ENCODE data around the gene RALGAPB.

DNA sequence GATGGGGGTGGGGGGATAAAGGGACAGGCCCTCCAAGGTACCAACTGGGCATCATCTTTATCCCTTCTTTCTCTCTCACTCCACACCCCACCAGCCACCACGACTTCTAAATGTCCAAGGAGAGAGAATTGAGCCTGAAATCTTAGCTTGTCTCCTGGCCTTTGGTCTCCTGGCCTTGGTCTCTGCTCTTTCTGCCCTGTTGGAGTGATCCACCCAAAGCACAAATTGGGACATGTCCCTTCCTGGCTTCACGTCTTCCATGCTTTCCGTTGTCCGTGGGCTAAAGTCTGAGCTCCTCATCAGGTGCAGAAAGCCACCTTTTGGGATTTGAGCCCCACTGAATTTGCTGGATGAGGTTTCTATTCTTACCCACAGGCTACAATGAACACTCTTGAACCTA lies 116.7 kb downstream of the RALGAPB start:
- TF ChIP-seq, protein P1, sequence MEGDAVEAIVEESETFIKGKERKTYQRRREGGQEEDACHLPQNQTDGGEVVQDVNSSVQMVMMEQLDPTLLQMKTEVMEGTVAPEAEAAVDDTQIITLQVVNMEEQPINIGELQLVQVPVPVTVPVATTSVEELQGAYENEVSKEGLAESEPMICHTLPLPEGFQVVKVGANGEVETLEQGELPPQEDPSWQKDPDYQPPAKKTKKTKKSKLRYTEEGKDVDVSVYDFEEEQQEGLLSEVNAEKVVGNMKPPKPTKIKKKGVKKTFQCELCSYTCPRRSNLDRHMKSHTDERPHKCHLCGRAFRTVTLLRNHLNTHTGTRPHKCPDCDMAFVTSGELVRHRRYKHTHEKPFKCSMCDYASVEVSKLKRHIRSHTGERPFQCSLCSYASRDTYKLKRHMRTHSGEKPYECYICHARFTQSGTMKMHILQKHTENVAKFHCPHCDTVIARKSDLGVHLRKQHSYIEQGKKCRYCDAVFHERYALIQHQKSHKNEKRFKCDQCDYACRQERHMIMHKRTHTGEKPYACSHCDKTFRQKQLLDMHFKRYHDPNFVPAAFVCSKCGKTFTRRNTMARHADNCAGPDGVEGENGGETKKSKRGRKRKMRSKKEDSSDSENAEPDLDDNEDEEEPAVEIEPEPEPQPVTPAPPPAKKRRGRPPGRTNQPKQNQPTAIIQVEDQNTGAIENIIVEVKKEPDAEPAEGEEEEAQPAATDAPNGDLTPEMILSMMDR (IDR thresholded peaks at IDR 0.05; ENCODE audit: insufficient read depth, low read length, poor library complexity, severe bottlenecking), result no peak
- no peak for TF ChIP-seq EZH2phosphoT487 (conservative IDR thresholded peaks at IDR 0.05; ENCODE audit: low read length)
